DMS153 treated with DMSO at 0.1 percent for 48 hours (cell line): Measurements from ENCODE around the gene NDUFS3.

Experiments used
- DNase-seq: peaks from one replicate; lab custom pipeline; 2025; ENCODE audit not compliant: unreplicated experiment; lab: John Stamatoyannopoulos, UW

Gene NDUFS3

DNA sequence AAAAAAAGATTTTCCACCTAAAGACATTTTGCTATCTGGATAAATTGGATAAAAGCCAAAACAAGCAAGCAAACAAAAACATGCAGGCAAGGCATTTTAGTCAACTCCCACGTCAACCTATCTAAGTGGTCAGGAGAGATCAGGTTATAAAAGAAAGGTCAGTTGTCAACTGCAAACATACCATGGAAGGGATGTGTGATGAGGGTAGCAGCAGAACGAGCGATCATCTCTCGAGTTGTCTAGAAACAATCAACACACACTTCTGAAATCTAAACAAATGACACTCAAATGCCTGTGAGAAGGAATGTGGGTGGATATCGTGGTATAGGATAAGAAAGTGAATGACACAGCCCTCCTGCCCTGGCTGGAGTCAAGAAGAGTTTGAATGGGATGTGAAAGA lies 52.6 kb downstream of the NDUFS3 start:
- no peak for DNase-seq
